GM08714 (cell line): ENCODE data around the gene PLXNB1.

Source experiments
- H3K4me3 ChIP-seq: fragments of 200-500 bp; sonication (Bioruptor generic); 2 replicates; pipeline ENCODE4 v1.5.1; 2014; ENCODE audit warnings: mild to moderate bottlenecking, low read length, inconsistent platforms
- ZNF274 ChIP-seq: IDR thresholded peaks from 2 replicates; pipeline ENCODE4 v1.6.1; 2012; ENCODE audit warnings: mild to moderate bottlenecking, low read depth, low read length

The PLXNB1 gene

DNA sequence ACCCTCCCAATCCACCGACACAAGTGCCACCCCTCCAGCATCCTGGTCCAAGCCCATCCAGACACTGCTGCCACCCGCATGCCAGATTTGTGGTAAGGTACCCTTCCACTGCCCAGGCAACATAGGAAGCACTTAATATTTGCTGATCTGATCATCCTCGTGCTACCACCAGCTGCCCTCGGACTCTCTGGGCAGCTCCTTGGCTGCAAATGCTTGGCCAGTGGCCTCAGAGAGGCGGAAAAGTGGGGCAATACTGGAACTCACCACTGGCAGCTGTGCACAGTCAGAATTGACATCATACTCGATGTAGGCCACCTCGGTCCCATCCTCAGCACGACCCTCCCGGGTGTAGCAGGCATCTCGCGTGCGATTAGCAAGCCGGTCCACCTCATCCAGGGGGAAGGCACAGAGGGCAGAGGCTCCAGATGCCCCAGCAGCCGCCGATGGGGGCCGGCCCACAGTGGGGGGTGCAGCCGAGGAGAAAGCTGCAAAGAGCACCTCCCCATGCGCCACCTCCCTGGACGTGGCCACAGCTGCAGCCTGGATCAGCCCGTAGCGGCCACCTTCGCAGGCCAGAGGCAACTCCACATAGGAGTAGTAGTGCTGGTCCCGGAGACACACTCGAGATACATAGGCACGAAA is 6.5 kb downstream of the PLXNB1 start:
- no peak overlapping the region for H3K4me3 ChIP-seq
- no peak for TF ChIP-seq ZNF274

- no peak overlapping the region for H3K4me3 ChIP-seq
- no peak for TF ChIP-seq ZNF274
Observed at GRCh38 chr3:48422681-48423080, 7.2 kb downstream of the PLXNB1 start.

DNA sequence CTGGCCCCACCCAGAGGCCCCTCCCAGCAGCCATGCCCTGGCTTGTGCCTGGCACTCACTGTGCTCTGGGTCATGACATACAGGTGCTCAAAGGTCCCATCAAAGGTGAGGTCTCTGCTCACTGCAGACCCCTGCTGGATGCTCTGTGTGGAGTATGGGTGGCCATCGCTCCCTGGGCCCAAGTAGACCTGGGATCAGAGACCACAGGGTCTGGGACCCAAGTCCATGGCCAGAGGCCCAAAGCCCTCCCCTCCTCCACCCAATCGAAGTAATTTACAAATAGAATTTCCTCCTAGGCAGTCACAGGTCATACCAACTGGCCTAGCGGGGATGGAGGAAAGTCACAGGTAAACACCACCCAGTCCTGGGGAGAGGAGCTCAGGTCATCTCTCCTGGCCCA is 7.6 kb downstream of the PLXNB1 start:
- no peak overlapping the region for H3K4me3 ChIP-seq
- TF ChIP-seq ZNF274 = no peak

- TF ChIP-seq ZNF274 = no peak
- H3K4me3 ChIP-seq = no peak overlapping the region
Observed at GRCh38 chr3:48420561-48420960, 9.3 kb downstream of the PLXNB1 start.

- no peak for TF ChIP-seq ZNF274
Observed at GRCh38 chr3:48419597-48419996, 10.3 kb downstream of the PLXNB1 start.

GRCh38 chr3:48419149-48419548 is 10.7 kb downstream of the PLXNB1 start:
- no peak for TF ChIP-seq ZNF274
- no peak overlapping the region for H3K4me3 ChIP-seq

More at GRCh38 chr3:48419597-48419996, 10.3 kb downstream of the PLXNB1 start:
- H3K4me3 ChIP-seq = no peak overlapping the region

DNA sequence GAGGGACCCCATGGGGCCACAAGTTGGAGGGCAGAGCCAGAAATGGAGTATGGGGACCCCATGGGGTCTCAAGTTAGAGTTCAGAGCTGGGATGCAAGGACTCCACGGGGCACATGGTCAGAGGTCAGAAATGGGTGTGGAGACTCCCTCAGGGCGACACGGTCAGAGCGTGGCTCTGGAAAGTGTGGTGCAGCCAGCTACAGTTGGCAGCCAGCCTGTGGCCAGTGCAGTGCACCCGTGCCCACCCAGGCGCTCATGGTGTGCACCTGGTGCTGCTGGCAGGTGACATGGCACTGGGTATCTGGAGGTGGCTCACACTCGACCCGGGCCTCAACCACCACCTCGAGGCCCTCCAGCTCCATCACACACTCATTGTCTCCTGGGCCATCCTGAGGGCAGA is 11.2 kb downstream of the PLXNB1 start:
- TF ChIP-seq ZNF274 = no peak
- no peak overlapping the region for H3K4me3 ChIP-seq

- H3K4me3 ChIP-seq = no peak overlapping the region
- no peak for TF ChIP-seq ZNF274
Observed at GRCh38 chr3:48418140-48418539, 11.7 kb downstream of the PLXNB1 start.

DNA sequence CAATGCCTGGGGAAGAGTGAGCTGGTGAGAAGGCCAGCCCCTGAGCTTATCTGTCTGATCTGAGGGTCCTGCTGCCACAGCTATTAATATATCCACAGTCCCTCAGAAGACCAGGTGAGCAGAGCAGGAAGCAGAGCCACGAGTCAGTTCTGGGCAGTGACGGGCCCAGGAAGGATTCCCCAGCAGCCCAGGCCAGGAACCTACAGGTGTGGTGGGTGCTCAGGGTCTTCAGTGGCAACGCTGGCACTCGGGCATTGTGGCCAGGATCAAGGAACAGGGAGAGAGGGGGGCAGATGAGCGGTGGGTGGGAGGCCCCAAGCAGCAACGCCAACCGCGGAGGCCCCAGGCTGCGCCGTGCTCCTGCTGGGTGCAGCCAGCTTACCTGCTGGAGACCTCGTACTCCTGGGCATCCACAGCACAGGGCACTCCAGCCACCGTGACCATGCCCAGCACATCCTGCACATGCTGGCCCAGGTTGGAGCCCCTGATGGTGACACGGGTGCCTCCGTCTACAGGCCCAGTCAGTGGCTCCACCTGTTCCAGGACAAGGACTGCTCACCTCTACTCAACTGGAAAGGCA is 12.3 kb downstream of the PLXNB1 start:
- no peak for TF ChIP-seq ZNF274

DNA sequence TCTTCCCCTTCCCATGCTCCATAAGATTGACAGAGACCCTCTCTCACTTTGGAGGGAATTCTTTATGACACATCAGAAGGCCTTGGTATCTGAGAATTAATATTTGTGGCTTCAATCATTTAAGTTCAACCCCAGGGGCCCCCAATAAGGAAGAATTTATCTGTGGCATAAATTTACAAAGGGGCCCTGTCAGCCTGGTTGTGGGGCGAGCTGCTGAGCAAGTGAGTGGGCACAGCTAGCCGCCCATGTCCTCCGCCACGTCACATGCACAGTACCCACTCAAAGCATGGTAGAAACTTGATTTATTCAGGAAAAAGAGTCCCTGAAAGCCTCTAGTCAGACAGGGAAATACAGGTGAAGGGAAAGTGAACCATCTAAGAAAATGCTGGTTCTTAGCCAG is 13.3 kb downstream of the PLXNB1 start:
- no peak for TF ChIP-seq ZNF274

More for the DNA sequence above, 12.3 kb downstream of the PLXNB1 start:
- no peak overlapping the region for H3K4me3 ChIP-seq

DNA sequence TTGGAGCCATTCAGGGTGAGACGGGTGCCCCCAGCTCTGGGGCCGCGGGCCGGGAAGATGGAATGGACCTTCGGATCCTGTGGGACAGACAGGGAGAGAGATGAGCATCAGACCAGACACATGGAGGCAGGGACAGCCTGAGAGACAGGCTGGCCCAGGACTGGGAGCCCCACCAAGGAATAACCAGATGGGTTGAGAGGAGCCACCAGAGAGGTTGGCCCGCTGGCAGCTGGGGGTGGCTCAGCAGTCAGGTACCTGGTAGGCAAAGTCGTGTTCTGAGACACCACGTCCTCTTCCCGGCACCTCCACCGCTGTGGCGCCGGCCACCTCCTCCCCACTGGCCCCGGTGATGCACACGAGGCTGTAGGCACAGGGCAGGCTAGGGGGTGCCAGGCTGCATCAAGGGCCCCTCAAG is 13.8 kb downstream of the PLXNB1 start:
- no peak for TF ChIP-seq ZNF274
- H3K4me3 ChIP-seq = no peak overlapping the region

More for the DNA sequence above, 13.3 kb downstream of the PLXNB1 start:
- H3K4me3 ChIP-seq = no peak overlapping the region

DNA sequence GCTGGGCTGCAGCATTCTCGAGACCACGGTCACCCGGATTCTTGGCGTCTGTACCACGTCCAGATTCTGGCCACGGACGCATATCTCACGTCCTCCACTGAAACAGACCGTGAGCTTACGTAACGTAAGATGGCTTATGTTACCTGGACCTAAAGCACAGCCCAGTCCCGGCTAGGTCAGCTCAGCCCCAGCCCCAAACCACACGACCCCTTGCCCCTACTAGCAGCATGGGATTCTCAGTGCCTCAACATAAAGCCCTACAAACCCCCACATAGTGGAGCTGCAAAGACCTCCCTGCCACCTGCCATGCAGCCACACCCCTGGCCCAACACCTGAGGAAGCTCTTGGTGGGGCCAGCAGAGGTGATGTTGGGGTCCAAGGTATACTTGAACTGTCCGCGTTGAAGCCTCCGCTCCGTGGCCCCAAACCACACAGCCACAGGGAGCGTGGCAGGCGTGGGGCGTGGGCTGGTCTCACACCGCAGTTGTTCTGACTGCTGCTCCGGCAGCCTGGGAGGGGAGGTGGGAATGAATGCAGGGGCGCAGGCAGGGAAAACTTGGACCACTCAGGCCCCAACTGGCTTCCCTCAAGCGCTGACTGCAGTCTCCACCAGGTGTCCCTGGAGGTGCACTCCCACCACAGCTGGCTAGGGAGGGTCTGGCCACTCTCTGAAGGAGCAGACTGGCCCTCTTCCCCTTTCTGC is 14.5 kb downstream of the PLXNB1 start:
- no peak overlapping the region for H3K4me3 ChIP-seq
- no peak for TF ChIP-seq ZNF274

DNA sequence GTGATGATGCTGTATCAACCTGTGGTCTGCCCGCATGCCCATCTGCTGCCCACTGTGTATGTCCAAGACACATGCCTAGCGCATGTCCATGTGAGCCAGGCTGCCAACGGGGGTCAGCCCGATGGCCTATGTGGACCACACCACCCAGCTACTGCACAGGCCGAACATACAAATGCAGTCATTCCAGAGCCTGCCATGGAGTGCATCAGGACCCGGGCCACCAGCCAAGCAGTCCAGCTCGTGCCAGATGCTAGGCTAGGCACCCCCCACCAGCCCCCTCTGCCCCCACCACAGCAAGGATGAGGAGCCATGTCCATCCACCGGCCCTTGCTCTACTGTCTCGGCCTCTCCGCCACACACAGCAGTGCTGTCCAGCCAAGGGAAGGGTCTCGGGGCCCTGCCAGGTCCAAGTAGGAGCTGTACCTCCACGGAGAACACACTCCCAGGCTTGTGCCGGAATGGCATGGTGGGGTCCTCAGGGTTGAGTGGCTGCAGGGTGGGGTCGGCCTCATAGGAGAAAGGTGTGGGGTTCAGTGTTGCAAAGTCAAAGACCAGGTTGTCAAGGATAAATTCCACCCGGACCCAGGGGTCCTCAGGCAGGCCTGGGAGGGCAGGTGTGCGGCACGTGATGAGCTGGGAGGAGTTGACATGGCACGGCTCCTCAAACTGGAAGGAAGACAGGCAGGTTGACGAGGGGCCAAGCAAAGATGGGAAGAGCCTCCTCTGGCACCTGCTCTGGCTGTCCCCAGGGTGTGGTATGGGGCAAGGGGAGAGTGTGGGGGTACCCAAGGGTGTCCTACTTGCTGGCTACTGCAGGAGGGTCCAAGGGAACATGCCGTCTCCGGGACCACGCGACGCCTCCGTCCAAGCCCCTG is 15.3 kb downstream of the PLXNB1 start:
- H3K4me3 ChIP-seq = no peak overlapping the region
- no peak for TF ChIP-seq ZNF274

DNA sequence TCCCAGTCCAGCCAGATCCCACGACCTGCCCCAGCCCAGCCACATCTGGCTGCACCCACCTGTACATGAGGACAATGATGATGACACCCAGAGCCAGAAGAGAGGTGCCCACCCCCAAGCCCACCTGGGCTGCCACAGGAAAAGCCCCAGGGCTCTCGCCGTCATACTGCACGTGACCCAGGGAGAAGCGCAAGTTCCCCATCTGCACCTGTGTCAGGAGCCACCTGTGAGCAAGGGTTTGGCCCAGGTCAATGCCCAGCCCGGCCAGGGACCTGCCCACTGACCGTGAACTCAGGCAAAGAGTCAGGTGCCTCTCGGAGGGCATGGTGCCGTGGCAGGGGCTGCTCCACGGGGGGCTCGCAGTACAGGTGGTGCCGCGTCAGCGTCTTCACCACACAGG is 16.3 kb downstream of the PLXNB1 start:
- TF ChIP-seq ZNF274 = no peak

More for the DNA sequence above, 16.3 kb downstream of the PLXNB1 start:
- H3K4me3 ChIP-seq = no peak overlapping the region
